GM12872 (cell line): ENCODE results near the gene SETDB1.

Source experiments
- TF ChIP-seq, protein P1 (sequence below): IDR thresholded peaks from 3 replicates; pipeline ENCODE4 v1.5.1; 2011; ENCODE audit warnings: low read depth, mild to moderate bottlenecking, low read length, moderate library complexity; ENCODE audit not compliant: insufficient read depth

SETDB1 gene

DNA sequence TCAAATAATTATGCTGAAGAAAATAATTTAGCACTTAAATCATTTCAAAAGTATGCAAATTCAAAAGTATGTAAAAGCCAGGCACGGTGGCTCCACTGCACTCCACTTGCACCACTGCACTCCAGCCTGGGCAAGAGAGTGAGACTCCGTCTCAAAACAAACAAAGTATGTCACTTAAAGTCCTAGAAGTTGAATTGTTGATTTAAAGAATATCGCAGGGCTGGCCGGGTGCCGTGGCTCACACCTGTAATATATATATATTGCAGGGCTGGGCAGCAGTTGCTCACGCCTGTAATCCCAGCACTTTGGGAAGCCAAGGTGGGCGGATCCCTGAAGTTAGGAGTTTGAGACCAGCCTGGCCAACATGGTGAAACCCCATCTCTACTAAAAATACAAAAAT is 8.8 kb upstream of the SETDB1 start:
- TF ChIP-seq, protein P1, sequence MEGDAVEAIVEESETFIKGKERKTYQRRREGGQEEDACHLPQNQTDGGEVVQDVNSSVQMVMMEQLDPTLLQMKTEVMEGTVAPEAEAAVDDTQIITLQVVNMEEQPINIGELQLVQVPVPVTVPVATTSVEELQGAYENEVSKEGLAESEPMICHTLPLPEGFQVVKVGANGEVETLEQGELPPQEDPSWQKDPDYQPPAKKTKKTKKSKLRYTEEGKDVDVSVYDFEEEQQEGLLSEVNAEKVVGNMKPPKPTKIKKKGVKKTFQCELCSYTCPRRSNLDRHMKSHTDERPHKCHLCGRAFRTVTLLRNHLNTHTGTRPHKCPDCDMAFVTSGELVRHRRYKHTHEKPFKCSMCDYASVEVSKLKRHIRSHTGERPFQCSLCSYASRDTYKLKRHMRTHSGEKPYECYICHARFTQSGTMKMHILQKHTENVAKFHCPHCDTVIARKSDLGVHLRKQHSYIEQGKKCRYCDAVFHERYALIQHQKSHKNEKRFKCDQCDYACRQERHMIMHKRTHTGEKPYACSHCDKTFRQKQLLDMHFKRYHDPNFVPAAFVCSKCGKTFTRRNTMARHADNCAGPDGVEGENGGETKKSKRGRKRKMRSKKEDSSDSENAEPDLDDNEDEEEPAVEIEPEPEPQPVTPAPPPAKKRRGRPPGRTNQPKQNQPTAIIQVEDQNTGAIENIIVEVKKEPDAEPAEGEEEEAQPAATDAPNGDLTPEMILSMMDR, result no peak

DNA sequence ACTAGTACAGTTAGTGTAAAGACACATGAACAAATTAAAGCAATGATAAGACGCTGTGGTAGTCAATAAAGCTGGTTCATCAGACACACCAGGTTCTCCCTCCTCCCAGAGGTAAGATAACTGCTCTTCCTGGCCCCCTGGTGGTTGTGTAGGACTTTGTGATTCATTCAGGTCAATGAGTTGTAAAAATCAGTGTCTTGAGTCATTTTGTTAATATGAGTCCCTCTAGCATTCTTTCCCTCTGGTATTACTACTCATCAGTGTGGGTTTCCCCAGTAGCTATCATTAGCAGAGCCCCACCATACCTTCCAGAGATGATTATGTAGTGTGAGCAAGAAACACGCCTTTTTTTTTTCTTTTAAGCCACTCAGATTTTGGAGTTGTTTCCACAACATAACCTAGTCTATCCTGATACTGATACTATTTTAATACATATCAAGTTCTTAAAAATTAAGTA is 3.6 kb upstream of the SETDB1 start:
- TF ChIP-seq, protein P1, result peak; percentile 83

DNA sequence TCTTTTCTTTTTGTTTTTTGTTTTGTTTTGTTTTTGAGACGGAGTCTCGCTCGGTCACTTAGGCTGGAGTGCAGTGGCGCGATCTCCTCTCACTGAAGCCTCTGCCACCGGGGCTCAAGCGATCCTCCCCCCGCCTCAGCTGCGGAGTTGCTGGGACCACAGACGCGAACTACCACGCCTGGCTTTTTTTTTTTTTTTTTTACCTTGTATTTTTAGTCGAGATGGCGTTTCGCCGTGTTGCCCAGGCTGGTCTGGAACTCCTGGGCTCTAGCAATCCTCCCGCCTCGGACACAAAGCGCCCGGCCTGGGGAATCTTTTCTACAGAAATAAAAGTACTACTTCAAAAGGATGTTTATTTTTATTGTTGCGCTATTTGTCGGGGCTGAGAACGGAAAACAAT is 1.1 kb upstream of the SETDB1 start:
- TF ChIP-seq, protein P1, result no peak

DNA sequence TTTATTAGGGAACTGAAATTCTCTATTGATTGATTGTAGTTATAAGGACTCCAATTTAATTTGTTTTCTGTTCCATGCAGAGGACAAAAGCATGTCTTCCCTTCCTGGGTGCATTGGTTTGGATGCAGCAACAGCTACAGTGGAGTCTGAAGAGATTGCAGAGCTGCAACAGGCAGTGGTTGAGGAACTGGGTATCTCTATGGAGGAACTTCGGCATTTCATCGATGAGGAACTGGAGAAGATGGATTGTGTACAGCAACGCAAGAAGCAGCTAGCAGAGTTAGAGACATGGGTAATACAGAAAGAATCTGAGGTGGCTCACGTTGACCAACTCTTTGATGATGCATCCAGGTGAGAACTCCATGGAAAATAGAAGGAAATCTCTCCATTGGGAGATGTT is 1.5 kb downstream of the SETDB1 start:
- TF ChIP-seq, protein P1, result no peak

DNA sequence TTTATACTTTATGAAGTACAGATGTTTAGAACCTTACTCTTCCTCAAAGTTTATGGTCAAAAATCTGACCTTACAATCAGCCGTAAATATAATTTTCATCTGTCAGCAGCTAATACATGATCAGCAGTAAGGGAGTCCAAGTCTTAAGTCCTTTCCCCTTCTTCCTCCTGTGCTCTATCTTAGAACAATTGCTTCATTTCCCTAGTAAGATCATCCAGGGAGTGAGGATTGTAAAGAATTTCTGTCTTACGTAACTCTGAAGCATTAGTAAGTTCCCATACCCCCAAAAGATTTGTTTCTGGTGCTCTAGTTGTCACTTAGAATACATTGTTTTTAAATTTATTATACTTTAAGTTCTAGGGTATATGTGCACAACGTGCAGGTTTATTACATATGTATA is 2.1 kb downstream of the SETDB1 start:
- TF ChIP-seq, protein P1, result no peak

DNA sequence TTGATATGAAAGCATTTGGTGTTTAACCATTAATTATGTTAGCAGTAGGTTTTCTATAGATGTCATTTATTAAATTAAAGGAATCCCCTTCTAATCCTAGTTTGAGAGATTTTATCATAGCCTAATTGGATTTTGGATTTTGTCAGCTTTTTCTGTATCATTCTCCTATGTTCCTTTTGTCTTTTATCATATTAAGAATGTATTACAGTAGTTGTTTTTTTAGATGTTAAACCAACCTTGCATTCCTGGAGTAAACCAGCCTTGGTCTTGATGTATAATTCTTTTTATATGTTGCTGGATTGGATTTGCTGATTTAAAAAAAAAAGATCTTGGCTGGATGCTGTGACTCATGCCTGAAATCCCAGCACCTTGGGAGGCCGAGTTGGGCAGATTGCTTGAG is 5.6 kb downstream of the SETDB1 start:
- TF ChIP-seq, protein P1, result no peak

DNA sequence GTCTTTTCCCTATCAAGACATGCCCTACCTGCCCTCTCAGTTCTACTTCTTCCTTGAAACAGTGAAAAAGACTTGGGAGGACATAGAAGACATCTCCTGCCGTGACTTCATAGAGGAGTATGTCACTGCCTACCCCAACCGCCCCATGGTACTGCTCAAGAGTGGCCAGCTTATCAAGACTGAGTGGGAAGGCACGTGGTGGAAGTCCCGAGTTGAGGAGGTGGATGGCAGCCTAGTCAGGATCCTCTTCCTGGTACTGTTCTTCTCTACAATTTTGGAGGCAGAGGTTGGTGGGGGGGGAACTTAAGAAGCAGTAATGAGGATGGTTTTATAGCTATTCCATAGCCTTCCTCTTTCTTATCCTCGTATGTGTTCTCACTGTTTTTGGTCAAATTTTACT is 18.7 kb downstream of the SETDB1 start:
- TF ChIP-seq, protein P1, result no peak

DNA sequence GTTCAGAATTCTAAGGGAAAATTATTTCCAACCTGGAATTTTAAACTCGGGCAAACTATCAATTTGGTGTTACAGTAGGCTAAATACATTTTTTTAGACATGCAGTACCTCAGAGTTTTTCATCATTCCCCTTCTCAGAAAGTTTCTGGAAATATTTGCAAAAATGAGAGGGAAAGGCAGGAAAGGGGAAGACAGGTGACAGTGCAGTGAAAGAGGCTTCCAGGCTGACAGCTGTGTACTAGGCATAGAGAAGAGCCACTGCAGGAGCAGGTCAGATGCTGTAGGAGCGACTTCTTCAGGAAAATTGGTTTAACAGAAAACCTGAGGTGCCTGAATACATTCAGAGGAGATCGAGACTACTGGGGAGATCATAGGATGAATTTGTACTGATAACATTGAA is 28.5 kb downstream of the SETDB1 start:
- TF ChIP-seq, protein P1, result no peak
